ENCODE results near the gene XIRP1.

- TF ChIP-seq POLR2A (IDR thresholded peaks at IDR 0.05) = no peak
- TF ChIP-seq CTCF (IDR thresholded peaks at IDR 0.05) = no peak
Observed at GRCh38 chr3:39232859-39233258, 40.5 kb upstream of the XIRP1 start.
